22Rv1 (cell line): ENCODE results near the gene DOHH.

Source experiments
- H3K27ac ChIP-seq: fragments of 450-650 bp; 2 replicates; pipeline ENCODE4 v1.5.1; 2017
- ZFX ChIP-seq: fragments of 450-650 bp; IDR thresholded peaks from 2 replicates; pipeline ENCODE4 v1.6.1; 2017; ENCODE audit warnings: antibody characterized with exemption, borderline replicate concordance
- TF ChIP-seq, protein P1 (sequence below): fragments of 450-650 bp; IDR thresholded peaks from 2 replicates; pipeline ENCODE4 v1.5.1; 2017; ENCODE audit warnings: mild to moderate bottlenecking

The DOHH gene

GRCh38 chr19:3467437-3468198, 32.9 kb downstream of the DOHH start:
- no peak overlapping the region for H3K27ac ChIP-seq
- TF ChIP-seq, protein P1, sequence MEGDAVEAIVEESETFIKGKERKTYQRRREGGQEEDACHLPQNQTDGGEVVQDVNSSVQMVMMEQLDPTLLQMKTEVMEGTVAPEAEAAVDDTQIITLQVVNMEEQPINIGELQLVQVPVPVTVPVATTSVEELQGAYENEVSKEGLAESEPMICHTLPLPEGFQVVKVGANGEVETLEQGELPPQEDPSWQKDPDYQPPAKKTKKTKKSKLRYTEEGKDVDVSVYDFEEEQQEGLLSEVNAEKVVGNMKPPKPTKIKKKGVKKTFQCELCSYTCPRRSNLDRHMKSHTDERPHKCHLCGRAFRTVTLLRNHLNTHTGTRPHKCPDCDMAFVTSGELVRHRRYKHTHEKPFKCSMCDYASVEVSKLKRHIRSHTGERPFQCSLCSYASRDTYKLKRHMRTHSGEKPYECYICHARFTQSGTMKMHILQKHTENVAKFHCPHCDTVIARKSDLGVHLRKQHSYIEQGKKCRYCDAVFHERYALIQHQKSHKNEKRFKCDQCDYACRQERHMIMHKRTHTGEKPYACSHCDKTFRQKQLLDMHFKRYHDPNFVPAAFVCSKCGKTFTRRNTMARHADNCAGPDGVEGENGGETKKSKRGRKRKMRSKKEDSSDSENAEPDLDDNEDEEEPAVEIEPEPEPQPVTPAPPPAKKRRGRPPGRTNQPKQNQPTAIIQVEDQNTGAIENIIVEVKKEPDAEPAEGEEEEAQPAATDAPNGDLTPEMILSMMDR, result no peak
- TF ChIP-seq ZFX, result no peak

DNA sequence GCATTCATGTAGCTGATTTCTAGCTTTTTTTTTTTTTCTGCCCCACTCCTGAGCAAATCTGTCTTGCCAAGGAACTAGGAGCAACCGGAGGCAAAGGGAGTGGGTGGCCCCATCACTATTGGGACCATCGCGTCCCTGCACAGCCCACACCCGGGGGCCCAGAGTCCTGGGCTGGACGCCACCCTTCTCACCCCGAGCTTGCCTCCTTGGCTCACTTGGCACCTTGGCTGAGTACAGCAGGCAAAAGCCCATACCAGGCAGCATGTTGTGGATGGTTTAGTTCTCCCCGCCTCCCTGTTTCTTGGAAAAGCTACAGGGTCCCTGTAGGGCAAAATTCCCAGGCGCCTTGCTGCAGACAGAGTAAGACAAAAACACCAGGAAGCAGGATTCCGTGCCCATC, 33.8 kb downstream of the DOHH start:
- TF ChIP-seq, protein P1, result no peak
- no peak for TF ChIP-seq ZFX
- no peak overlapping the region for H3K27ac ChIP-seq

DNA sequence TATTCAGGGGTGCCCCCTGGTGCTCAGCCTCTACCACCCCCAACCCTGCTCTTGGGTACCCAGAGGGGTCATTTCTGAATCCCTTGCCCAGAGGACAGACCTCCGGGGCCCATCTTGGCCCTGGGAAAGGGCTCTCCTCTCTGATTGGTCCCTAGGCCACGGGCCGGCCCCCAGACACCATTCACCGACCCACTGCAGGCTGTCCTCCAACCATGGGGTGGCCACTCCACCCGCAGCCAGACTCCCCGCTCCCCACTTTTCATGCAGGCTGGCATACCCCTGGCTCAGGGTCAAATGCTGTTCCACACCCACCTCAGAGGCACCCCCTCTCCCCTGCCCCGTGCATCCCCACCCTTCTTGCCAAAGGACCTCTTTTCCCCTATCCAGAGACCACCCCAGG, 34.9 kb downstream of the DOHH start:
- no peak overlapping the region for H3K27ac ChIP-seq
- TF ChIP-seq, protein P1, result no peak
- TF ChIP-seq ZFX, result no peak

- no peak overlapping the region for H3K27ac ChIP-seq
- TF ChIP-seq ZFX, result no peak
- TF ChIP-seq, protein P1, result no peak
These were observed 35.8 kb downstream of the DOHH start for GRCh38 chr19:3464587-3465235.

DNA sequence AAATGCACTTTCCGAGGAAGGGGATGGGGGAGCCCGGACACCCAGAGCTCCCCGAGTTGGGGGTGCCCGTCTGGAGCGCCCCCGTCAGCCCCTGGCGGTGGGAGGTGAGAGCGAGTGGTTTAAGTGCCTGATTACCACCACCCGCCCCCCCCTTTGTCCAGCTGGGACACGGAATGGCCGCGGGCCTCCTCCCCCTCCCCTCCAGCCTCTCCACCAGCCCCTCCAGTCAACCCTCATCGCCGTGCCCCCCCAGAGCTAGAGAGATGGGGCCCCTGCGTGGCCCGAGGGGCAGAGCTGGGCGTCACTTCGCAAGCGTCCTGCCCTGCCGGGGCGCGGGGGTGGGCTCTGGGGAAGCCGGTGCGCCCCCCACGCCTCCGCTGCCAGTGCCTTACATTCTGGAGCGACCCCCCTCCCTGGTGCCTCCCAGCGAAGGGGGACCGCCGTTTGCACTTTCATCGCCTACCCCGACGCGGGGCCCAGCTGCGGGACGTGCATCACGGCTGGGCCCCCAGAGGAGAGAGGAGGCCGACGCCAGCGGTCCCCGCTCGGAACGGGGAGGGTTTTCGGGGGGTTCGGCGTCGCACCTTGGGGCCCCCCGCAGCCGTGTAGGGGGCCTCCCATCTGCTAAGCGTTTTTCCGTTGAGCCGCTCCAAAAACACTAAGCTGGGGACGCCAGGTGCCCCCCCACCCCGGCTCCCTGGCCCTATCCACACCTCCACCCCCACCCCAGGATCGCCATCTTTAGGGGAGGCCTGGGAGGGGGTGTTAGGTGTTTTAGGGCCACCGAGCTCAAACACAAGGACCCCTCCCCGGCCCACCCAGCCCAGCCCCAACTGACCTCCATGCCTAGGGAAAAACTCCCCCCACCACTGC, 36.5 kb downstream of the DOHH start:
- H3K27ac ChIP-seq, result no peak overlapping the region
- TF ChIP-seq, protein P1, result no peak
- TF ChIP-seq ZFX, result no peak

- TF ChIP-seq, protein P1, result no peak
- TF ChIP-seq ZFX, result no peak
- no peak overlapping the region for H3K27ac ChIP-seq
These were observed 37.3 kb downstream of the DOHH start for GRCh38 chr19:3462991-3463713.
